Upper lobe of left lung (tissue), 6 donors: ENCODE results near the gene SNRPA. TPM values are rescaled to one million over a fixed set of nuclear protein-coding genes. Genes with fewer than 3 reads are reported as not detected.
A peak's percentile ranks its signal among the peaks of the same experiment; 100 is the strongest.

Source experiments
- ATAC-seq, 2 donors: fragments of 200-7000 bp; cut with Tn5 transposase; one replicate each; pipeline ENCODE4 v1.9.1; 2022; ENCODE audit warnings: mild to moderate bottlenecking in 2 of 2, moderate library complexity in 2 of 2; ENCODE audit not compliant: low FRiP score in 2 of 2
- DNase-seq, 2 donors: peaks; one replicate each; pipeline ENCODE4 v3.0.0-alpha.2; 2019 to 2020
- H3K27ac ChIP-seq, 4 donors: fragments of 200-600 bp; sonication (generic); one replicate each; pipeline ENCODE4 v1.5.1; 2016 to 2019
- H3K27me3 ChIP-seq, 4 donors: fragments of 200-600 bp; sonication (generic); one replicate each; pipeline ENCODE4 v1.5.1; 2017 to 2019
- H3K36me3 ChIP-seq, 4 donors: fragments of 200-600 bp; sonication (generic); one replicate each; pipeline ENCODE4 v1.5.1; 2016 to 2019
- H3K4me1 ChIP-seq, 4 donors: fragments of 200-600 bp; sonication (generic); one replicate each; pipeline ENCODE4 v1.5.1; 2018 to 2019
- H3K4me3 ChIP-seq, 4 donors: fragments of 200-600 bp; sonication (generic); one replicate each; pipeline ENCODE4 v1.5.1; 2017 to 2019; ENCODE audit warnings: mild to moderate bottlenecking in 2 of 4, moderate library complexity in 1 of 4
- H3K9me3 ChIP-seq, 4 donors: fragments of 200-600 bp; sonication (generic); one replicate each; pipeline ENCODE4 v1.5.1; 2018 to 2019
- CTCF ChIP-seq, 6 experiments: fragments of 450-650 bp in 4 of 6; fragments of 200-600 bp in 2 of 6; sonication (generic) in 2 of 6; IDR thresholded peaks; one replicate each; pipeline ENCODE4 v1.5.1; 2016 to 2019; ENCODE audit warnings: antibody characterized with exemption in 6 of 6
- EP300 ChIP-seq, 4 donors: sonication (generic); formaldehyde crosslinking; IDR thresholded peaks; one replicate each; pipeline ENCODE4 v1.5.1; 2017; ENCODE audit warnings: antibody characterized with exemption in 4 of 4, control low read depth in 2 of 4
- POLR2A ChIP-seq, 4 donors: fragments of 450-650 bp; IDR thresholded peaks; one replicate each; pipeline ENCODE4 v1.5.1; 2016 to 2017; ENCODE audit warnings: antibody characterized with exemption in 4 of 4, mild to moderate bottlenecking in 2 of 4
- POLR2AphosphoS5 ChIP-seq, 2 donors: sonication (generic); formaldehyde crosslinking; IDR thresholded peaks; one replicate each; pipeline ENCODE4 v1.5.1; 2017; ENCODE audit warnings: antibody characterized with exemption in 2 of 2
- WGBS, 2 donors: methylation state at CpG; one replicate each; pipeline ENCODE4 v1.1.5; 2017 to 2018; 5-methylcytosine and 5-hydroxymethylcytosine counted together
- total RNA-seq, 6 donors: library from RNA; depleted of rRNA in 4 of 6; stranded (reverse); fragments of >200 nt in 4 of 6; gene quantifications; one replicate each; pipeline versions ENCODE4 v1.1.0 to v1.2.1, GENCODE V29; 2016 to 2021
- donor health status: DM: no; HTN: no; CAD: no; lungs with moderate emphysema.
- donor health status: DM: no; HTN: yes; CAD: no; lungs with severe emphysema.

The SNRPA gene
- total RNA-seq, 6 donors from 2014 or later: 32.4 to 90.1 (median 55.3) TPM

GRCh38 chr19:40800339-40800996 lies 49.5 kb downstream of the SNRPA start:
- no peak for ATAC-seq
- peak overlapping the region; percentile 93 to 99 (median 98) for H3K27ac ChIP-seq
- no peaks in the 10 kb centered on the region for H3K27me3 ChIP-seq
- DNase-seq: peak in 1 of 2 donors; percentile 86
- 62 to 63% methylated on average over 16 to 26 of the region's 27 CpGs for WGBS, 2 donors
- H3K36me3 ChIP-seq: peaks cover 4 to 51% (median 22%) of the 10 kb centered on the region in 4 donors
- TF ChIP-seq POLR2A (IDR thresholded peaks at IDR 0.05) (peak in 1 of 4 donors; percentile 29), CTCF (IDR thresholded peaks at IDR 0.05) (no peak)
- peaks cover 59 to 66% (median 64%) of the 10 kb centered on the region in 4 donors for H3K4me1 ChIP-seq
- H3K9me3 ChIP-seq: no peaks in the 10 kb centered on the region
- H3K4me3 ChIP-seq: peak overlapping the region; percentile 45 to 99 (median 96)

GRCh38 chr19:40800997-40801377 lies 50.0 kb downstream of the SNRPA start:
- 76 to 80% methylated on average over 1 to 27 of the region's 27 CpGs for WGBS, 2 donors
- TF ChIP-seq CTCF (IDR thresholded peaks at IDR 0.05) (no peak), POLR2A (IDR thresholded peaks at IDR 0.05) (no peak), EP300 (IDR thresholded peaks at IDR 0.05) (no peak), POLR2AphosphoS5 (IDR thresholded peaks at IDR 0.05) (no peak)
- Histone ChIP-seq H3K27ac (peak overlapping the region; percentile 93 to 99 (median 98)), H3K27me3 (no peaks in the 10 kb centered on the region), H3K4me1 (peaks cover 64 to 71% (median 69%) of the 10 kb centered on the region in 4 donors), H3K4me3 (peak overlapping the region; percentile 45 to 99 (median 96)), H3K36me3 (peaks cover 4 to 53% (median 24%) of the 10 kb centered on the region in 4 donors), H3K9me3 (no peaks in the 10 kb centered on the region)
- ATAC-seq (no peak), DNase-seq (peak in 1 of 2 donors; percentile 86)

- ATAC-seq: no peak
- Histone ChIP-seq H3K4me3 (peak overlapping the region; percentile 7 to 99 (median 96)), H3K27ac (peak overlapping the region; percentile 93 to 99 (median 98)), H3K9me3 (no peaks in the 10 kb centered on the region), H3K4me1 (peaks cover 71 to 78% (median 76%) of the 10 kb centered on the region in 4 donors), H3K36me3 (peaks cover 4 to 49% (median 23%) of the 10 kb centered on the region in 4 donors), H3K27me3 (no peaks in the 10 kb centered on the region)
- DNase-seq: peak; percentile 44 to 77
- peak in 2 of 4 donors; percentile 26 to 85 for TF ChIP-seq EP300 (IDR thresholded peaks at IDR 0.05)
- TF ChIP-seq POLR2A (IDR thresholded peaks at IDR 0.05): peak in 1 of 4 donors; percentile 49
- no peak for TF ChIP-seq CTCF (IDR thresholded peaks at IDR 0.05)
- peak; percentile 55 to 61 for TF ChIP-seq POLR2AphosphoS5 (IDR thresholded peaks at IDR 0.05)
- 29 to 35% methylated on average over 12 to 13 of the region's 13 CpGs for WGBS, 2 donors
Measured at GRCh38 chr19:40801426-40802299, 50.7 kb downstream of the SNRPA start.

GRCh38 chr19:40802300-40803169 lies 51.5 kb downstream of the SNRPA start:
- H3K27ac ChIP-seq: peak overlapping the region; percentile 93 to 99 (median 98)
- peaks cover 4 to 57% (median 28%) of the 10 kb centered on the region in 4 donors for H3K36me3 ChIP-seq
- H3K4me3 ChIP-seq: peak overlapping the region in 3 of 4 donors; percentile 16 to 99 (median 97)
- no peaks in the 10 kb centered on the region for H3K27me3 ChIP-seq
- peak; percentile 75 to 80 for DNase-seq
- TF ChIP-seq EP300 (IDR thresholded peaks at IDR 0.05) (no peak), CTCF (IDR thresholded peaks at IDR 0.05) (no peak), POLR2A (IDR thresholded peaks at IDR 0.05) (peak in 1 of 4 donors; percentile 26), POLR2AphosphoS5 (IDR thresholded peaks at IDR 0.05) (no peak)
- 15 to 19% methylated on average over 9 to 11 of the region's 11 CpGs for WGBS, 2 donors
- ATAC-seq: no peak
- peaks cover 80 to 85% (median 83%) of the 10 kb centered on the region in 4 donors for H3K4me1 ChIP-seq
- no peaks in the 10 kb centered on the region for H3K9me3 ChIP-seq
